Subcutaneous adipose tissue (tissue), 4 donors: ENCODE results near the gene PASK. TPM values are rescaled to one million over a fixed set of nuclear protein-coding genes. Genes with fewer than 3 reads are reported as not detected.

Experiments used
- CTCF ChIP-seq: fragments of 450-650 bp; IDR thresholded peaks from one replicate; pipeline ENCODE4 v1.5.1; 2016; ENCODE audit warnings: low read depth, mild to moderate bottlenecking, control low read depth, antibody characterized with exemption, moderate library complexity
- total RNA-seq, 4 donors: library from RNA; depleted of rRNA; stranded (reverse); fragments of >200 nt; gene quantifications; one replicate each; pipeline ENCODE4 v1.1.0, GENCODE V29; 2016

PASK gene
- total RNA-seq, 4 donors from 2014 or later, result 2.0 to 4.4 (median 4.0) TPM

- TF ChIP-seq CTCF, result no peak
These were observed 36.7 kb upstream of the PASK start for GRCh38 chr2:241185961-241186360.

GRCh38 chr2:241184901-241185300 is 35.6 kb upstream of the PASK start:
- TF ChIP-seq CTCF, result no peak

- TF ChIP-seq CTCF, result no peak
These were observed 33.9 kb upstream of the PASK start for GRCh38 chr2:241183221-241183620.

GRCh38 chr2:241182531-241183133 is 33.4 kb upstream of the PASK start:
- TF ChIP-seq CTCF, result no peak

- no peak for TF ChIP-seq CTCF
These were observed 32.9 kb upstream of the PASK start for GRCh38 chr2:241182126-241182525.

GRCh38 chr2:241180495-241180894 is 31.2 kb upstream of the PASK start:
- no peak for TF ChIP-seq CTCF

- no peak for TF ChIP-seq CTCF
These were observed 30.6 kb upstream of the PASK start for GRCh38 chr2:241179899-241180298.
